OCI-LY3 (cell line): ENCODE results near the gene MAP3K5.

Source experiments
- H2AFZ ChIP-seq: fragments of 200-600, 300-600 bp; shearing (Covaris generic); 2 replicates; pipeline ENCODE4 v1.6.0; 2014; ENCODE audit warnings: antibody characterized with exemption, low read depth, low read length
- H3K27ac ChIP-seq: fragments of 200-600, 300-600 bp; sonication (generic); 2 replicates; pipeline ENCODE4 v1.5.1; 2014; ENCODE audit warnings: mild to moderate bottlenecking, low read length, moderate library complexity, mixed read lengths
- H3K27me3 ChIP-seq: fragments of 200-600, 300-600 bp; sonication (generic); 2 replicates; pipeline ENCODE4 v1.6.1; 2014; ENCODE audit warnings: low read depth, low read length, mixed read lengths
- H3K36me3 ChIP-seq: fragments of 200-600, 300-600 bp; sonication (generic); replicated peaks from 2 replicates; pipeline ENCODE3; 2014; ENCODE audit warnings: low read depth, low read length, mixed read lengths
- H3K4me1 ChIP-seq: fragments of 300-600, 200-600 bp; sonication (generic); 2 replicates; pipeline ENCODE4 v1.6.1; 2014; ENCODE audit warnings: low read length, mixed read lengths
- H3K4me2 ChIP-seq: fragments of 200-600, 300-600 bp; sonication (generic); 2 replicates; pipeline ENCODE4 v1.6.1; 2014; ENCODE audit warnings: low read length, mixed read lengths
- H3K4me3 ChIP-seq: fragments of 300-600, 200-600 bp; sonication (generic); 2 replicates; pipeline ENCODE4 v1.5.1; 2014; ENCODE audit warnings: antibody characterized with exemption, mild to moderate bottlenecking, low read length, moderate library complexity
- H3K79me2 ChIP-seq: fragments of 300-600, 200-600 bp; shearing (Covaris generic); 2 replicates; pipeline ENCODE4 v1.6.1; 2014; ENCODE audit warnings: mild to moderate bottlenecking, low read length, mixed read lengths
- H3K9ac ChIP-seq: fragments of 300-600, 200-600 bp; shearing (Covaris generic); 2 replicates; pipeline ENCODE4 v1.6.0; 2014; ENCODE audit warnings: mild to moderate bottlenecking, low read length, moderate library complexity
- H3K9me3 ChIP-seq: fragments of 200-600, 300-600 bp; shearing (Covaris generic); 2 replicates; pipeline ENCODE4 v1.6.1; 2014; ENCODE audit warnings: low read length, mixed read lengths; ENCODE audit not compliant: insufficient read depth
- H4K20me1 ChIP-seq: fragments of 200-600, 300-600 bp; sonication (generic); 2 replicates; pipeline ENCODE4 v1.6.1; 2016; ENCODE audit warnings: low read length, mixed read lengths; ENCODE audit not compliant: insufficient read depth
- EZH2phosphoT487 ChIP-seq: fragments of 200-600 bp; shearing (Covaris generic); IDR thresholded peaks from 2 replicates; pipeline ENCODE4 v1.6.1; 2018; ENCODE audit warnings: antibody characterized with exemption, mixed run types, low read depth
- TF ChIP-seq, protein P1 (sequence below): fragments of 200-600, 300-600 bp; sonication (generic); IDR thresholded peaks from 2 replicates; pipeline ENCODE4 v1.5.1; 2014; ENCODE audit warnings: antibody characterized with exemption, low read length, low read depth

MAP3K5 gene

DNA sequence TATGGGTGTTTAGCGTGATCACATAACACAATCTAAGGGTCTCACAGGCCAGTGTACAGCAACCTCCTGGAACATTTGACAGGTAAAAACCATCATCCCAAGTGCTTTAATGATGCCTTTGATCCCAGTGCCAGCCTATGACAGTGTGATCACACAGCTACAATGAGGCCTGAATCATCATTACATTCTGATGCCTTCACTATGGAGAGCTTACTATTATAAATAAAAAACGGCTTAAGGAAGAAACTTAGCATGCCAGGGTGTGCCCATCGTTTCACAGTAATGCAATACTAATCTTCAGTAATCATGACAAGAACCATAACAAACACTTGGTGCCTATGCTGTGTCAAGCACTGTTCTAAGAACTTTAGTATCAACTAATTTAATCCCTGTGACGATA, 253.4 kb downstream of the MAP3K5 start:
- Histone ChIP-seq H3K9me3 (no peaks in the 10 kb centered on the region), H2AFZ (no peak overlapping the region), H3K27me3 (peaks cover 2% of the 10 kb centered on the region; the same call in 1 of the 2 replicates), H3K4me1 (no peaks in the 10 kb centered on the region), H3K36me3 (no peaks in the 10 kb centered on the region), H4K20me1 (no peaks in the 10 kb centered on the region), H3K4me2 (no peak overlapping the region), H3K27ac (no peak overlapping the region), H3K9ac (no peak overlapping the region), H3K4me3 (no peak overlapping the region), H3K79me2 (no peaks in the 10 kb centered on the region)
- no peak for TF ChIP-seq EZH2phosphoT487
- TF ChIP-seq, protein P1, sequence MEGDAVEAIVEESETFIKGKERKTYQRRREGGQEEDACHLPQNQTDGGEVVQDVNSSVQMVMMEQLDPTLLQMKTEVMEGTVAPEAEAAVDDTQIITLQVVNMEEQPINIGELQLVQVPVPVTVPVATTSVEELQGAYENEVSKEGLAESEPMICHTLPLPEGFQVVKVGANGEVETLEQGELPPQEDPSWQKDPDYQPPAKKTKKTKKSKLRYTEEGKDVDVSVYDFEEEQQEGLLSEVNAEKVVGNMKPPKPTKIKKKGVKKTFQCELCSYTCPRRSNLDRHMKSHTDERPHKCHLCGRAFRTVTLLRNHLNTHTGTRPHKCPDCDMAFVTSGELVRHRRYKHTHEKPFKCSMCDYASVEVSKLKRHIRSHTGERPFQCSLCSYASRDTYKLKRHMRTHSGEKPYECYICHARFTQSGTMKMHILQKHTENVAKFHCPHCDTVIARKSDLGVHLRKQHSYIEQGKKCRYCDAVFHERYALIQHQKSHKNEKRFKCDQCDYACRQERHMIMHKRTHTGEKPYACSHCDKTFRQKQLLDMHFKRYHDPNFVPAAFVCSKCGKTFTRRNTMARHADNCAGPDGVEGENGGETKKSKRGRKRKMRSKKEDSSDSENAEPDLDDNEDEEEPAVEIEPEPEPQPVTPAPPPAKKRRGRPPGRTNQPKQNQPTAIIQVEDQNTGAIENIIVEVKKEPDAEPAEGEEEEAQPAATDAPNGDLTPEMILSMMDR = no peak

DNA sequence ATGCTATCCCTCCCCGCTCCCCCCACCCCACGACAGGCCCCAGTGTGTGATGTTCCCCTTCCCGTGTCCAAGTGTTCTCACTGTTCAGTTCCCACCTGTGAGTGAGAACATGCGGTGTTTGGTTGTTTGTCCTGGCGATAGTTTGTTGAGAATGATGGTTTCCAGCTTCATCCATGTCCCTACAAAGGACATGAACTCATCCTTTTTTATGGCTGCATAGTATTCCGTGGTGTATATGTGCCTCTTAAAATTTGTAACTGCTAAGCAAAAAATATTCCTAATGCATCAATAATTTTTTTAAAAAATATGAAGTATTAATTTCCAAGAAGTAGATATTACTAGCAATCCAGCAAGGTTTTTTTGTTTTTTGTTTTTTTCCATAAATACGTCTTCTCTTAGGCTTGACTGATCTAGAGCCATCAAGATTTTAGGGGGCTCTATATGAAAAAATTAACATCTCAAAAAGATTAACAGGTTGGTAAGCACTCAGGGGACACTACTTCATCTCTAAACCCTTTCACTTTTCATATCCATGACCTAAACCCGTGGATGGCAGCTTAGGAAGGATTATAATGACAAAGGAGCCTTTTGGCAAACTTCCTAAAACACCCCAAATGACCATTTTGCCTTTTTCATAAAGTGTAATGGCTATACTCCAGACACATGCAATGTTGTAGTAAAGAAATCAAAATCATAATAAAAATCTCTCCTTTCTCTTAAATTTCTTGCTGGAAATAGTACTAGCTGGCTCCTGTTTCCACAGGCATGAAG, 256.2 kb downstream of the MAP3K5 start:
- TF ChIP-seq, protein P1 = no peak
- no peak for TF ChIP-seq EZH2phosphoT487
- H3K9me3 ChIP-seq = no peaks in the 10 kb centered on the region
- no peak overlapping the region for H3K27ac ChIP-seq
- no peak overlapping the region for H3K9ac ChIP-seq
- no peaks in the 10 kb centered on the region for H3K79me2 ChIP-seq
- no peak overlapping the region for H3K4me3 ChIP-seq
- no peak overlapping the region for H2AFZ ChIP-seq
- H3K36me3 ChIP-seq = no peaks in the 10 kb centered on the region
- H3K27me3 ChIP-seq = peaks cover 2% of the 10 kb centered on the region; the same call in 1 of the 2 replicates
- no peak overlapping the region for H3K4me2 ChIP-seq
- H4K20me1 ChIP-seq = no peaks in the 10 kb centered on the region
- no peaks in the 10 kb centered on the region for H3K4me1 ChIP-seq

DNA sequence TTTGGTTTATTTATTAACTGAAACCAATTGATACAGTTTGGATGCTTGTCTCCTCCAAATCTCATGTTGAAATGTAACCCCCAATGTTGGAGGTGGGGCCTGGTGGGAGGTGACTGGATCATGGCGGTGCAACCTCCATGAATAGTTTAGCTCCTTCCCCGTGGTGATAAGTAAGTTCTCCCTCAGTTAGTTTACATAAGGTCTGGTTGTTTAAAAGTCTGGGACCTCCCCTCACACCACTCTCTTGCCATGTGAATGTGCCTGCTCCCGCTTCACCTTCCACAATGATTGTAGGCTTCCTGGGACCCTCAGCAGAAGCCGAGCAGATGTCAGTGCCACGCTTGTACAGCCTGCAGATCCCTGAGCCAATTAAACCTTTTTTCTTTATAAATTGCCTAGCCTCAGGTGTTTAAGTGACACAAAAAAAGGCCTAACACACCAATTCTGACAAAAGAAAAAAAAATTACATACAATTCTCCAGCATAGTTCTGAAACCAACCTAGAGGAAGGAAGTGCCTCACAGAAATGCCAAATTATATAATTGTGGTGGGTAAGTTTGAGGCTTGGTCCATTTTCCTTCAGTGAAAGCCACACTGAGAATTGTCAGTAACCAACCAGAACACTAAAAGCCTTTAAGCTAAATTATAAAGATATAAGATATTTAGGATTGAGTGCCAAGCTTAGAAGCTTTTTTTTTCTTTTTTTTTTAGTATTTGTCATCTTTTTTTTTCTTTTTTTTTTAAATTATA, 257.1 kb downstream of the MAP3K5 start:
- H3K4me3 ChIP-seq = no peak overlapping the region
- no peaks in the 10 kb centered on the region for H4K20me1 ChIP-seq
- no peak overlapping the region for H3K27ac ChIP-seq
- no peaks in the 10 kb centered on the region for H3K36me3 ChIP-seq
- H3K79me2 ChIP-seq = no peaks in the 10 kb centered on the region
- H2AFZ ChIP-seq = no peak overlapping the region
- no peaks in the 10 kb centered on the region for H3K4me1 ChIP-seq
- TF ChIP-seq, protein P1 = no peak
- no peak for TF ChIP-seq EZH2phosphoT487
- H3K9ac ChIP-seq = no peak overlapping the region
- H3K9me3 ChIP-seq = no peaks in the 10 kb centered on the region
- no peak overlapping the region for H3K4me2 ChIP-seq
- peaks cover 2% of the 10 kb centered on the region; the same call in 1 of the 2 replicates for H3K27me3 ChIP-seq

DNA sequence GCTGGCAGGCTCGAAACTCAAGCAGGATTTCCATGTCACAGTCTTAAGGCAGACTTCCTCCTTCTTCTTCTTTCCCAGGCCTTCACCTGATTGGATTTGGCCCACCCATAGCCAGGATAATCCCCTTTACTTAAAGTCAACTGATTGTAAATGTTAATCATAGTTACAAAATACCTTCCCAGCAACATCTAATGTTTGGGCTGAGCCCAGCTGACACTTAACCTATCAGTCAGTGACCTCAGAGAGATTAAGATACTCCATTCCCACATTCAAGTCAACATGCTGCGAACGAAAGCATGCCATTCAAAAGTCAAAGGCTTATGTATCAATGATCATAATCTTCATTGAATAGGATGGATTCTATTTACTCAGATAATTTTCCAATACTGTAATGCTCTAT, 258.0 kb downstream of the MAP3K5 start:
- Histone ChIP-seq H3K27me3 (no peaks in the 10 kb centered on the region), H3K4me3 (no peak overlapping the region), H3K4me1 (no peaks in the 10 kb centered on the region), H4K20me1 (no peaks in the 10 kb centered on the region), H3K9ac (no peak overlapping the region), H2AFZ (no peak overlapping the region), H3K36me3 (no peaks in the 10 kb centered on the region), H3K27ac (no peak overlapping the region), H3K4me2 (no peak overlapping the region), H3K79me2 (no peaks in the 10 kb centered on the region), H3K9me3 (no peaks in the 10 kb centered on the region)
- TF ChIP-seq EZH2phosphoT487 = no peak
- TF ChIP-seq, protein P1 = no peak
